AG09309 (cell line): ENCODE measurements around the gene ZNF613.
A peak's percentile ranks its signal among the peaks of the same experiment; 100 is the strongest.

Source experiments
- DNase-seq: peaks from one replicate; pipeline ENCODE4 v3.0.0-alpha.2; 2010; ENCODE audit warnings: low read depth
- H3K4me3 ChIP-seq: 2 replicates; pipeline ENCODE4 v1.5.1; 2011; ENCODE audit warnings: mild to moderate bottlenecking, low read depth, low read length, moderate library complexity; ENCODE audit not compliant: control insufficient read depth
- TF ChIP-seq, protein P1 (sequence below): IDR thresholded peaks from 2 replicates; pipeline ENCODE4 v1.5.1; 2011; ENCODE audit warnings: mild to moderate bottlenecking, low read depth, low read length, inconsistent platforms; ENCODE audit not compliant: insufficient read depth, control insufficient read depth; ENCODE audit errors: missing control alignments

The ZNF613 gene

DNA sequence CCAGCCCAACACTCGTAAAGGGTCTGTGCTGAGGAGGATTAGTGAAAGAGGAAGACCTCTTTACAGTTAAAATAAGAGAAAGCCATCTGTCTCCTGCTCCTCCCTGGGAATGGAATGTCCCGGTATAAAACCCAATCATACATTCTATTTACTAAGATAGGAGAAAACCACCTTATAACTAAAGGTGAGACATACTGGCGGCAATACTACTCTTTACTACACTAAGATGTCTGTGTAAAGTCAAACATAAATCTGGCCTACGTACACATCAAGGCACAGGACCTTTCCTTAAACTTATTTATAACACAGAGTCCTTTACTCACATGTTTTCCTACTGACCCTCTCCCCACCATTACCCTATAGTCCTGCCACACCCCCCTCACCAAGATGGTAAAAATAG, 56.1 kb downstream of the ZNF613 start:
- TF ChIP-seq, protein P1, sequence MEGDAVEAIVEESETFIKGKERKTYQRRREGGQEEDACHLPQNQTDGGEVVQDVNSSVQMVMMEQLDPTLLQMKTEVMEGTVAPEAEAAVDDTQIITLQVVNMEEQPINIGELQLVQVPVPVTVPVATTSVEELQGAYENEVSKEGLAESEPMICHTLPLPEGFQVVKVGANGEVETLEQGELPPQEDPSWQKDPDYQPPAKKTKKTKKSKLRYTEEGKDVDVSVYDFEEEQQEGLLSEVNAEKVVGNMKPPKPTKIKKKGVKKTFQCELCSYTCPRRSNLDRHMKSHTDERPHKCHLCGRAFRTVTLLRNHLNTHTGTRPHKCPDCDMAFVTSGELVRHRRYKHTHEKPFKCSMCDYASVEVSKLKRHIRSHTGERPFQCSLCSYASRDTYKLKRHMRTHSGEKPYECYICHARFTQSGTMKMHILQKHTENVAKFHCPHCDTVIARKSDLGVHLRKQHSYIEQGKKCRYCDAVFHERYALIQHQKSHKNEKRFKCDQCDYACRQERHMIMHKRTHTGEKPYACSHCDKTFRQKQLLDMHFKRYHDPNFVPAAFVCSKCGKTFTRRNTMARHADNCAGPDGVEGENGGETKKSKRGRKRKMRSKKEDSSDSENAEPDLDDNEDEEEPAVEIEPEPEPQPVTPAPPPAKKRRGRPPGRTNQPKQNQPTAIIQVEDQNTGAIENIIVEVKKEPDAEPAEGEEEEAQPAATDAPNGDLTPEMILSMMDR, result no peak
- no peak overlapping the region for H3K4me3 ChIP-seq
- DNase-seq, result no peak

DNA sequence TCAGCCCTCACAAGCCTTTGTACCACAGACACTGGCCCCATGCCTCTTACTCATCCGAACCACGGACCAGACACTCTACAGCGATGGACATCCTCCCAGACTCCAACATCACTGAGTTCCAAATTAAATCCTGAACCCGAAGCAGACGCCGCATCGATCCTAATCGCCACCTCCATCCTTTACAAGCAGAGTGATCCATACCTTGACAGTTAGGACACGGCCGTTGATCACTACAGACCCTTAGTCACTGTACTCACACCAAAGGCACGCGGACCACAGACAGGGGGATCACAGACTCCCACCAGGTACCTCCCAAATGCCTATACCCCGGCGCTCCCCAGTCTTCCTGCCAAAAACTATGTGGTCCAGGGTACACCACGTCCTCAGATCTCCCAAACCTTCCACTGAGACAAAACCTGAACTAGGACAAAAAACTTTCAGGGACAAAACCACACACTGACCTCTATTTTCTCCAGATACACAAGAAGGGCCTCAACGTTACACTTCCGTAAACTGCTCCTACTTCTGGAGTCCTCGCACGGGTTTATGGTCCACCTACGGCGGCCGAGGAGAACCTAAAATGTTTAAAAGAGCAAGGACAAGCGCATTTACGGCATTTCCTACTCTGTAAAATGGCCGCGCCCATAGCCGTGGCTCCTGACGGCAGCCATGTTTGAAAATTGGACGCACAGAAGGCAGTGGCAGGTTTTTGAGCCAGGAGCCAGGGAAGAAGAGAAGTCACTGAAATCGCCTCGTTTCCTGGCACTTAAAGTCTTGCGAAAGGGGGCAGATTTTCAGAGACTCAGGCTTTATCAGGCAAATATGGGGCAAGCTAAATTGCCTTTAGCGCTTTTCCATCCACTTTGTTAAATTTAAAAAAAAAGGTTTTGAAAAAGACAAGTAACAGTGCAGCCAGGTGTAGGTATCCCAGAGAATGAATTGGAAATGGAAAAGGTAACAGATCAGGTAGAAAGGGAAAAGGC, 59.3 kb downstream of the ZNF613 start, which contains the start of gene ZNF350:
Gene ZNF350 (minus strand): TSS at position 532 of the 983 bp plus-strand sequence. CDS start 12,480 bp downstream, outside the sequence.
- H3K4me3 ChIP-seq, result peak within 1 kb of the TSS; percentile 86
- DNase-seq, result peak; percentile 82
- TF ChIP-seq, protein P1, result no peak

DNA sequence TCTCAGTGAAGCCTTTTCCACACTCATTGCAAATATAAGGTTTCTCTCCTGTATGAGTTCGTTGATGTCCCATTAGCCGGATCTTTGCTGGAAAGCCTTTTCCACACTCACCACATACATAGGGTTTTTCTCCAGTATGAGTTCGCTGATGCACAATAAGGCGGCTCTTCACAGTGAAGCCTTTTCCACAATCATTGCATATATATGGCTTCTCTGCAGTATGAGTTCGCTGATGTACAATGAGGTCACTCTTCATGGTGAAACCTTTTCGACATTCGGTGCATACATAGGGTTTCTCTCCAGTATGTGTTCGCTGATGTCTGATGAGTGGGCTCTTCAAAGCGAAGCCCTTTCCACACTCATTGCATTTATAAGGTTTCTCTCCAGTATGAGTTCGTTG, 66.2 kb downstream of the ZNF613 start:
- no peak overlapping the region for H3K4me3 ChIP-seq

DNA sequence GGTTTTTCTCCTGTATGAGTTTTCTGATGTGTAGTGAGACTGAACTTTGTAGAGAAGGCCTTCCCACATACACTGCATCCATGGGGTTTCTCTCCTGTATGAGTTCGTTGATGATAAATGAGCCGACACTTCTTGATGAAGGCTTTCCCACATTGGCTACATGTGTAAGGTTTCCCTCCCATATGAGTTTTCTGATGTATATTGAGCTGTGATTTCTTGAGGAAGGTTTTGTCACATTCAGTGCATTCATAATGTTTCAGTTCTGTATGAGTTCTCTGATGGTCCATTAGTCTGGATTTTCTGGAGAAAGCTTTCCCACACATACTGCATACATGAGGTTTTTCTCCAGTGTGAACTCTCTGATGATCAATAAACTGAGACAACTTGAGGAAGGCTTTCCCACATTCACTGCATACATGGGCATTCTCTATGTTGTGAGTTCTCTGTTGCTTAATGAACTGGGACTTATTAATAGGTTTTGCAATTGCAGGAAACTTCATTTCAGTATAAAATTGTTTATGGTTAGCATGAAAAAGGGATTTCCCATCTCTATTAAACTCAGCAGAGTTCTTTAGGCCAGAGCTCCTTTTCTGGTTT, 66.9 kb downstream of the ZNF613 start:
- H3K4me3 ChIP-seq, result no peak overlapping the region
- TF ChIP-seq, protein P1, result no peak
- no peak for DNase-seq

More for the DNA sequence above, 66.2 kb downstream of the ZNF613 start:
- TF ChIP-seq, protein P1, result no peak
- no peak for DNase-seq
